HepG2 (cell line): Measurements from ENCODE around the gene CTDNEP1. TPM values are rescaled to one million over a fixed set of nuclear protein-coding genes. Genes with fewer than 3 reads are reported as not detected.

Experiments used
- ARNTL ChIP-seq: sonication (generic); formaldehyde crosslinking; IDR thresholded peaks from 2 replicates; pipeline ENCODE4 v1.4.0; 2020; ENCODE audit warnings: mild to moderate bottlenecking, missing genetic modification reagents
- BRD4 ChIP-seq: sonication (generic); formaldehyde crosslinking; IDR thresholded peaks from 2 replicates; pipeline ENCODE4 v1.4.0; 2020; ENCODE audit warnings: missing genetic modification reagents
- CHD4 ChIP-seq: fragments of 200-600 bp; sonication (generic); IDR thresholded peaks from 2 replicates; pipeline ENCODE4 v1.7.0; 2017; ENCODE audit warnings: mild to moderate bottlenecking, low read length, borderline replicate concordance
- DNMT3B ChIP-seq: conservative IDR thresholded peaks from 2 replicates; pipeline ENCODE4 v1.6.1; 2016; ENCODE audit warnings: missing biosample characterization, control low read depth
- EED ChIP-seq: sonication (generic); formaldehyde crosslinking; IDR thresholded peaks from 2 replicates; pipeline ENCODE4 v1.5.0; 2020; ENCODE audit warnings: mild to moderate bottlenecking, missing genetic modification reagents
- ELF4 ChIP-seq: sonication (generic); formaldehyde crosslinking; IDR thresholded peaks from 2 replicates; pipeline ENCODE4 v1.5.0; 2020; ENCODE audit warnings: missing genetic modification reagents, mild to moderate bottlenecking, moderate library complexity, borderline replicate concordance
- HDAC2 ChIP-seq: sonication (generic); formaldehyde crosslinking; IDR thresholded peaks from 2 replicates; pipeline ENCODE4 v1.4.0; 2020; ENCODE audit warnings: missing genetic modification reagents
- HOXA3 ChIP-seq: sonication (generic); formaldehyde crosslinking; IDR thresholded peaks from 2 replicates; pipeline ENCODE4 v1.5.0; 2020; ENCODE audit warnings: missing genetic modification reagents
- JUND ChIP-seq: sonication (generic); formaldehyde crosslinking; IDR thresholded peaks from 2 replicates; pipeline ENCODE4 v1.8.0; 2022; ENCODE audit warnings: mild to moderate bottlenecking, missing genetic modification reagents
- NAIF1 ChIP-seq: sonication (generic); formaldehyde crosslinking; IDR thresholded peaks from 2 replicates; pipeline ENCODE4 v1.5.0; 2020; ENCODE audit warnings: mild to moderate bottlenecking, missing genetic modification reagents, borderline replicate concordance
- SIX1 ChIP-seq: sonication (generic); formaldehyde crosslinking; IDR thresholded peaks from 2 replicates; pipeline ENCODE4 v1.4.0; 2020; ENCODE audit warnings: missing genetic modification reagents, borderline replicate concordance
- THAP11 ChIP-seq: IDR thresholded peaks from 2 replicates; pipeline ENCODE4 v1.6.1; 2016; ENCODE audit warnings: missing biosample characterization, missing genetic modification reagents
- ZBTB21 ChIP-seq: sonication (generic); formaldehyde crosslinking; IDR thresholded peaks from 2 replicates; pipeline ENCODE4 v1.4.0; 2020; ENCODE audit warnings: missing genetic modification reagents
- ZBTB38 ChIP-seq: sonication (generic); formaldehyde crosslinking; IDR thresholded peaks from 2 replicates; pipeline ENCODE4 v1.5.1; 2020; ENCODE audit warnings: mild to moderate bottlenecking, missing genetic modification reagents
- ZNF546 ChIP-seq: sonication (generic); formaldehyde crosslinking; conservative IDR thresholded peaks from 2 replicates; pipeline ENCODE4 v1.8.1; 2023; ENCODE audit warnings: mild to moderate bottlenecking, missing genetic modification reagents
- ZNF749 ChIP-seq: sonication (generic); formaldehyde crosslinking; IDR thresholded peaks from 2 replicates; pipeline ENCODE4 v1.8.0; 2022; ENCODE audit warnings: mild to moderate bottlenecking, missing genetic modification reagents, moderate library complexity, borderline replicate concordance
- ZNF775 ChIP-seq: sonication (generic); formaldehyde crosslinking; IDR thresholded peaks from 2 replicates; pipeline ENCODE4 v1.4.0; 2020; ENCODE audit warnings: missing genetic modification reagents, mild to moderate bottlenecking, moderate library complexity, borderline replicate concordance
- ZZZ3 ChIP-seq: sonication (generic); formaldehyde crosslinking; IDR thresholded peaks from 2 replicates; pipeline ENCODE4 v1.4.0; 2020; ENCODE audit warnings: missing genetic modification reagents, mild to moderate bottlenecking, borderline replicate concordance
- polyA plus RNA-seq, 8 experiments: library from polyadenylated mRNA; depleted of rRNA in 3 of 8; stranded (reverse) in 7 of 8; unstranded in 1 of 8; fragments of >200 nt; fragmentation: Illumina TruSeq in 4 of 8; extraction: Trizol in 4 of 8; gene quantifications; 2 replicates each; pipeline versions ENCODE4 v1.2.1 to v1.2.3, GENCODE V29; 2011 to 2016; ENCODE audit warnings: low read depth in 4 of 8, missing spikeins in 1 of 8, mixed read lengths in 1 of 8; ENCODE audit not compliant: insufficient read depth in 1 of 8
- total RNA-seq, 5 experiments: library from RNA; depleted of rRNA; stranded (reverse); fragments of >200 nt; fragmentation: Illumina TruSeq; extraction: Trizol; gene quantifications; 2 replicates each; pipeline ENCODE4 v1.2.3, GENCODE V29; 2016; ENCODE audit warnings: low read depth in 1 of 5
- TF ChIP-seq, protein P1 (sequence below): sonication (generic); formaldehyde crosslinking; IDR thresholded peaks from 2 replicates; pipeline ENCODE4 v1.8.1; 2023; ENCODE audit warnings: mild to moderate bottlenecking, missing genetic modification reagents
- TF ChIP-seq, protein P2 (sequence below): sonication (generic); formaldehyde crosslinking; IDR thresholded peaks from 2 replicates; pipeline ENCODE4 v1.4.0; 2020; ENCODE audit warnings: missing genetic modification reagents, borderline replicate concordance
- TF ChIP-seq, protein P3 (sequence below): sonication (generic); formaldehyde crosslinking; IDR thresholded peaks from 2 replicates; pipeline ENCODE4 v1.8.1; 2022; ENCODE audit warnings: low read depth, mild to moderate bottlenecking, missing genetic modification reagents
- TF ChIP-seq, protein P4 (sequence below): sonication (generic); formaldehyde crosslinking; IDR thresholded peaks from 2 replicates; pipeline ENCODE4 v1.4.0; 2020; ENCODE audit warnings: missing genetic modification reagents

The CTDNEP1 gene
- total and polyA plus RNA-seq, 2 of the 13 experiments (the other 11 are each of a cell fraction or from before 2014, with no cell fraction given), result 19.8 to 118 TPM

DNA sequence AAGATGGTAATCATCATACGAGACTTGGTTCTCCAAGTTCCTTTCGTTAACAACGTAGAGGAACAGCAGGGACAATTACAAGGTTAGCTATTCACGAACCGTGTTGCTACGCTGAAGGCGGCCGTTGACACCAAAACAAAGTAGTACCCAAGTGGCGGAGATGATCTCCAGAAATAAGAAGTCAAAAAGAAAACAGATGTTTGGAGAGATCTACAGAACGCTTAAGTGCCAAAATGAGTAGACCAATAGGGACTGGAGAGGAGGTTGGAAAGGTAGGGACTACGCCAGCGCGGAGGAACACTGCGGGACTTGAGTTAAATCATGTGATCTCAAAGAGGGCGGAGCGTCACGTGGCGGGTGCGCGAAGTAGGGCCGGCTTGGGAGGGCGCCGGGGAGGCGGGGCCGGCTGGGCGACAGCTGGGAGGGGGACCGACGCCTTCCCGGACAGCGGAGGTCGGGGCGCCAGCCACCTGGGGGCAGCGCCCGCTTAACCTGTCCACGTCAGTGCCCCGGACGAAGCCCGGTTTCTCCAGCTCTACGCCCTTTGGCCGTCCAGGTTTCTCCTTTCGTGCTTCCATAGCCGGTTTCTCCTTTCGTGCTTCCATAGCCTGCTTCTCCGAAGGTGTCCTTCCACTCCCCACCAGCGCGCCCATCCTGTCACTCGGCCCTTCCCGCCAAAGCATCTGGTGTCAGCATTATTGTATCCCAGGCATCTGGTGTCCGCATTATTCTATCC, 8.6 kb downstream of the CTDNEP1 start (continued):
- TF ChIP-seq ZNF775 (CRISPR knock-in tag) (no peak; the same call in 1 of the 2 replicates), DNMT3B (CRISPR knock-in tag) (peak; percentile 87), ZZZ3 (CRISPR knock-in tag) (0 out of 2 replicates have a peak, but pooled peaks have one; percentile 70), ZNF546 (no peak), SIX1 (CRISPR knock-in tag) (peak; percentile 84), EED (CRISPR knock-in tag) (no peak), ZBTB38 (CRISPR knock-in tag) (peak; percentile 73; the same call in 1 of the 2 replicates), JUND (peak; percentile 25; the same call in 1 of the 2 replicates), ARNTL (CRISPR knock-in tag) (peak; percentile 94), ELF4 (CRISPR knock-in tag) (peak; percentile 73; the same call in 1 of the 2 replicates), HOXA3 (CRISPR knock-in tag) (peak; percentile 92), ZNF749 (peak; percentile 24; the same call in 1 of the 2 replicates), BRD4 (CRISPR knock-in tag) (0 out of 2 replicates have a peak, but pooled peaks have one; percentile 61), THAP11 (CRISPR knock-in tag) (peak; percentile 91), ZBTB21 (peak; percentile 41; the same call in 1 of the 2 replicates), CHD4 (no peak), NAIF1 (peak; percentile 100), HDAC2 (CRISPR knock-in tag) (peak; percentile 71)
- TF ChIP-seq, protein P1, sequence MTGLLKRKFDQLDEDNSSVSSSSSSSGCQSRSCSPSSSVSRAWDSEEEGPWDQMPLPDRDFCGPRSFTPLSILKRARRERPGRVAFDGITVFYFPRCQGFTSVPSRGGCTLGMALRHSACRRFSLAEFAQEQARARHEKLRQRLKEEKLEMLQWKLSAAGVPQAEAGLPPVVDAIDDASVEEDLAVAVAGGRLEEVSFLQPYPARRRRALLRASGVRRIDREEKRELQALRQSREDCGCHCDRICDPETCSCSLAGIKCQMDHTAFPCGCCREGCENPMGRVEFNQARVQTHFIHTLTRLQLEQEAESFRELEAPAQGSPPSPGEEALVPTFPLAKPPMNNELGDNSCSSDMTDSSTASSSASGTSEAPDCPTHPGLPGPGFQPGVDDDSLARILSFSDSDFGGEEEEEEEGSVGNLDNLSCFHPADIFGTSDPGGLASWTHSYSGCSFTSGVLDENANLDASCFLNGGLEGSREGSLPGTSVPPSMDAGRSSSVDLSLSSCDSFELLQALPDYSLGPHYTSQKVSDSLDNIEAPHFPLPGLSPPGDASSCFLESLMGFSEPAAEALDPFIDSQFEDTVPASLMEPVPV (CRISPR knock-in tag), result peak; percentile 28; the same call in 1 of the 2 replicates
- TF ChIP-seq, protein P2, sequence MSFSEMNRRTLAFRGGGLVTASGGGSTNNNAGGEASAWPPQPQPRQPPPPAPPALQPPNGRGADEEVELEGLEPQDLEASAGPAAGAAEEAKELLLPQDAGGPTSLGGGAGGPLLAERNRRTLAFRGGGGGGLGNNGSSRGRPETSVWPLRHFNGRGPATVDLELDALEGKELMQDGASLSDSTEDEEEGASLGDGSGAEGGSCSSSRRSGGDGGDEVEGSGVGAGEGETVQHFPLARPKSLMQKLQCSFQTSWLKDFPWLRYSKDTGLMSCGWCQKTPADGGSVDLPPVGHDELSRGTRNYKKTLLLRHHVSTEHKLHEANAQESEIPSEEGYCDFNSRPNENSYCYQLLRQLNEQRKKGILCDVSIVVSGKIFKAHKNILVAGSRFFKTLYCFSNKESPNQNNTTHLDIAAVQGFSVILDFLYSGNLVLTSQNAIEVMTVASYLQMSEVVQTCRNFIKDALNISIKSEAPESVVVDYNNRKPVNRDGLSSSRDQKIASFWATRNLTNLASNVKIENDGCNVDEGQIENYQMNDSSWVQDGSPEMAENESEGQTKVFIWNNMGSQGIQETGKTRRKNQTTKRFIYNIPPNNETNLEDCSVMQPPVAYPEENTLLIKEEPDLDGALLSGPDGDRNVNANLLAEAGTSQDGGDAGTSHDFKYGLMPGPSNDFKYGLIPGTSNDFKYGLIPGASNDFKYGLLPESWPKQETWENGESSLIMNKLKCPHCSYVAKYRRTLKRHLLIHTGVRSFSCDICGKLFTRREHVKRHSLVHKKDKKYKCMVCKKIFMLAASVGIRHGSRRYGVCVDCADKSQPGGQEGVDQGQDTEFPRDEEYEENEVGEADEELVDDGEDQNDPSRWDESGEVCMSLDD (CRISPR knock-in tag), result peak; percentile 53; the same call in 1 of the 2 replicates
- TF ChIP-seq, protein P3, sequence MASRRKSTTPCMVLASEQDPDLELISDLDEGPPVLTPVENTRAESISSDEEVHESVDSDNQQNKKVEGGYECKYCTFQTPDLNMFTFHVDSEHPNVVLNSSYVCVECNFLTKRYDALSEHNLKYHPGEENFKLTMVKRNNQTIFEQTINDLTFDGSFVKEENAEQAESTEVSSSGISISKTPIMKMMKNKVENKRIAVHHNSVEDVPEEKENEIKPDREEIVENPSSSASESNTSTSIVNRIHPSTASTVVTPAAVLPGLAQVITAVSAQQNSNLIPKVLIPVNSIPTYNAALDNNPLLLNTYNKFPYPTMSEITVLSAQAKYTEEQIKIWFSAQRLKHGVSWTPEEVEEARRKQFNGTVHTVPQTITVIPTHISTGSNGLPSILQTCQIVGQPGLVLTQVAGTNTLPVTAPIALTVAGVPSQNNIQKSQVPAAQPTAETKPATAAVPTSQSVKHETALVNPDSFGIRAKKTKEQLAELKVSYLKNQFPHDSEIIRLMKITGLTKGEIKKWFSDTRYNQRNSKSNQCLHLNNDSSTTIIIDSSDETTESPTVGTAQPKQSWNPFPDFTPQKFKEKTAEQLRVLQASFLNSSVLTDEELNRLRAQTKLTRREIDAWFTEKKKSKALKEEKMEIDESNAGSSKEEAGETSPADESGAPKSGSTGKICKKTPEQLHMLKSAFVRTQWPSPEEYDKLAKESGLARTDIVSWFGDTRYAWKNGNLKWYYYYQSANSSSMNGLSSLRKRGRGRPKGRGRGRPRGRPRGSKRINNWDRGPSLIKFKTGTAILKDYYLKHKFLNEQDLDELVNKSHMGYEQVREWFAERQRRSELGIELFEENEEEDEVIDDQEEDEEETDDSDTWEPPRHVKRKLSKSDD (CRISPR knock-in tag), result no peak; the same call in 1 of the 2 replicates
- TF ChIP-seq, protein P4, sequence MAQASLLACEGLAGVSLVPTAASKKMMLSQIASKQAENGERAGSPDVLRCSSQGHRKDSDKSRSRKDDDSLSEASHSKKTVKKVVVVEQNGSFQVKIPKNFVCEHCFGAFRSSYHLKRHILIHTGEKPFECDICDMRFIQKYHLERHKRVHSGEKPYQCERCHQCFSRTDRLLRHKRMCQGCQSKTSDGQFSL (CRISPR knock-in tag), result peak; percentile 95
